PC-3 (cell line): ENCODE data around the gene C11orf91. TPM values are rescaled to one million over a fixed set of nuclear protein-coding genes. Genes with fewer than 3 reads are reported as not detected.

ENCODE experiments used
- ATAC-seq: fragments of 200-7000 bp; cut with Tn5 transposase; 2 replicates; pipeline ENCODE4 v1.9.1; 2020; ENCODE audit warnings: mild to moderate bottlenecking, moderate library complexity
- BruUV-seq: library from RNA; stranded (reverse); fragments of 400-500 nt; replicated peaks from 2 replicates; lab custom pipeline; 2021; lab: Mats Ljungman, UMichigan
- CTCF ChIA-PET: fragments of 300-600 bp; sonication (Branson Sonifier 250); formaldehyde crosslinking; loops from one replicate; lab custom pipeline; 2022; ENCODE audit warnings: antibody characterized with exemption; lab: Charles Lee
- POLR2A ChIA-PET: fragments of 300-600 bp; sonication (Branson Sonifier 250); formaldehyde crosslinking; loops from one replicate; lab custom pipeline; 2022; ENCODE audit warnings: antibody characterized with exemption; ENCODE audit not compliant: unreplicated experiment; lab: Charles Lee
- DNase-seq: peaks from one replicate; pipeline ENCODE4 v3.0.0-alpha.2; 2015
- H2AFZ ChIP-seq: fragments of 300-600 bp; sonication (generic); 2 replicates; pipeline ENCODE4 v1.6.0; 2016; ENCODE audit warnings: antibody characterized with exemption, low read length
- H3F3A ChIP-seq: fragments of 300-600 bp; sonication (generic); one replicate; pipeline ENCODE4 v1.6.0; 2017; ENCODE audit warnings: antibody characterized with exemption, low read length, control low read depth, mild to moderate bottlenecking; ENCODE audit not compliant: unreplicated experiment
- H3K27ac ChIP-seq: fragments of 300-600 bp; sonication (generic); 2 replicates; pipeline ENCODE4 v1.5.1; 2016; ENCODE audit warnings: mild to moderate bottlenecking, low read length
- H3K27me3 ChIP-seq: fragments of 300-600 bp; sonication (generic); 2 replicates; pipeline ENCODE4 v1.6.1; 2016; ENCODE audit warnings: low read length, mixed read lengths
- H3K36me3 ChIP-seq: fragments of 300-600 bp; sonication (generic); 2 replicates; pipeline ENCODE4 v1.6.1; 2016; ENCODE audit warnings: low read depth, mixed run types, low read length, mixed read lengths
- H3K4me1 ChIP-seq: fragments of 300-600 bp; sonication (generic); 2 replicates; pipeline ENCODE4 v1.5.1; 2016; ENCODE audit warnings: low read length; ENCODE audit not compliant: insufficient read depth
- H3K4me2 ChIP-seq: fragments of 300-600 bp; sonication (generic); 2 replicates; pipeline ENCODE4 v1.6.0; 2016; ENCODE audit warnings: low read length
- H3K4me3 ChIP-seq: fragments of 300-600 bp; sonication (generic); 2 replicates; pipeline ENCODE4 v1.5.1; 2016; ENCODE audit warnings: mild to moderate bottlenecking, low read length, mixed read lengths
- H3K79me2 ChIP-seq: fragments of 300-600 bp; sonication (generic); 2 replicates; pipeline ENCODE4 v1.6.1; 2017; ENCODE audit warnings: low read length, mixed read lengths
- H3K9ac ChIP-seq: fragments of 300-600 bp; sonication (generic); 2 replicates; pipeline ENCODE4 v1.6.0; 2016; ENCODE audit warnings: mild to moderate bottlenecking, low read length
- H3K9me2 ChIP-seq: fragments of 300-600 bp; sonication (generic); replicated peaks from 2 replicates; pipeline ENCODE4 v1.6.1; 2016; ENCODE audit warnings: mixed run types, low read length, mixed read lengths
- H3K9me3 ChIP-seq: fragments of 300-600 bp; sonication (generic); 2 replicates; pipeline ENCODE4 v1.6.1; 2016; ENCODE audit warnings: low read length, mixed read lengths
- H4K20me1 ChIP-seq: fragments of 300-600 bp; sonication (generic); 2 replicates; pipeline ENCODE4 v1.6.1; 2016; ENCODE audit warnings: low read length, mixed read lengths
- EZH2 ChIP-seq: fragments of 300-600 bp; sonication (generic); IDR thresholded peaks from one replicate; pipeline ENCODE4 v1.6.1; 2017; ENCODE audit warnings: antibody characterized with exemption, mild to moderate bottlenecking, low read length; ENCODE audit not compliant: unreplicated experiment
- EZH2phosphoT487 ChIP-seq: fragments of 300-600 bp; sonication (generic); IDR thresholded peaks from 2 replicates; pipeline ENCODE4 v1.6.1; 2018; ENCODE audit warnings: mild to moderate bottlenecking, antibody characterized with exemption, low read length, borderline replicate concordance
- intact Hi-C: fragments of 100-400 bp; cut with micrococcal nuclease; formaldehyde crosslinking; loops from 2 replicates; pipeline ENCODE4 v1.9.0; 2023
- total RNA-seq: library from RNA; depleted of rRNA; stranded (reverse); fragments of >200 nt; gene quantifications from 2 replicates; pipeline ENCODE4 v1.2.3, GENCODE V29; 2014
- TF ChIP-seq, protein P1 (sequence below): fragments of 300-600 bp; sonication (generic); conservative IDR thresholded peaks from 2 replicates; pipeline ENCODE4 v1.5.1; 2017; ENCODE audit warnings: antibody characterized with exemption, low read depth, mild to moderate bottlenecking, low read length

The C11orf91 gene
- total RNA-seq, 1 experiment from 2014 or later = not detected

DNA sequence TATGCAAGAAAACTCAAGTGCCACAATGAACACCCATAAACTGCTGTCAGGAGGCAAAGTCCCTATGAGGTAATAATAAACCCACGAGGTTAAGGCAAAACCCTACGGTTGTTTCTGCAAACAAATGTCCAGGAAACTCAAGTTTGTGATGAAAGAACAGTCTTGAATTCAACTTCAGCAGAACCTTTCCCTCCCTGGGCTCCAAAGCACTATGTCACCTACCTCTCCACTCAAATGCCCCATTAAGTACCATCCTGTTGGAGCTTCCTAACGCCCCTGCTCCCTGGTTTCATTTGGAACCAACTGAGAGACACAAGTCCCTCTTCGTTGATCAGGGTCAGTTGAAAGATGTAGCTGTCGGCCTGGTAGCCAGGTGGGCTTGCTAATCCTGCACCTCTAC, 2.6 kb upstream of the C11orf91 start:
- H2AFZ ChIP-seq = no peak overlapping the region
- peaks cover 80% of the 10 kb centered on the region for H3K4me1 ChIP-seq
- intact Hi-C loops = loop anchor here (2.0 kb wide), 1 partner anchor 32 kb away; no protein-coding TSS in a partner anchor
- no peak for TF ChIP-seq EZH2
- TF ChIP-seq, protein P1, sequence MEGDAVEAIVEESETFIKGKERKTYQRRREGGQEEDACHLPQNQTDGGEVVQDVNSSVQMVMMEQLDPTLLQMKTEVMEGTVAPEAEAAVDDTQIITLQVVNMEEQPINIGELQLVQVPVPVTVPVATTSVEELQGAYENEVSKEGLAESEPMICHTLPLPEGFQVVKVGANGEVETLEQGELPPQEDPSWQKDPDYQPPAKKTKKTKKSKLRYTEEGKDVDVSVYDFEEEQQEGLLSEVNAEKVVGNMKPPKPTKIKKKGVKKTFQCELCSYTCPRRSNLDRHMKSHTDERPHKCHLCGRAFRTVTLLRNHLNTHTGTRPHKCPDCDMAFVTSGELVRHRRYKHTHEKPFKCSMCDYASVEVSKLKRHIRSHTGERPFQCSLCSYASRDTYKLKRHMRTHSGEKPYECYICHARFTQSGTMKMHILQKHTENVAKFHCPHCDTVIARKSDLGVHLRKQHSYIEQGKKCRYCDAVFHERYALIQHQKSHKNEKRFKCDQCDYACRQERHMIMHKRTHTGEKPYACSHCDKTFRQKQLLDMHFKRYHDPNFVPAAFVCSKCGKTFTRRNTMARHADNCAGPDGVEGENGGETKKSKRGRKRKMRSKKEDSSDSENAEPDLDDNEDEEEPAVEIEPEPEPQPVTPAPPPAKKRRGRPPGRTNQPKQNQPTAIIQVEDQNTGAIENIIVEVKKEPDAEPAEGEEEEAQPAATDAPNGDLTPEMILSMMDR = no peak
- no peak for TF ChIP-seq EZH2phosphoT487
- POLR2A ChIA-PET = interaction anchor here (3.4 kb wide), 1 partner anchor 12 kb away, joined by 45 read pairs; no protein-coding TSS in a partner anchor
- peak overlapping the region; percentile 99 for H3K27ac ChIP-seq
- H3F3A ChIP-seq = peaks cover 15% of the 10 kb centered on the region
- no peaks in the 10 kb centered on the region for H3K27me3 ChIP-seq
- DNase-seq (no peak), ATAC-seq (no peak)
- TSS peak; percentile 13 for BruUV-seq
- peak overlapping the region; percentile 1 for H3K4me2 ChIP-seq
- peaks cover 26% of the 10 kb centered on the region for H3K36me3 ChIP-seq
- H3K79me2 ChIP-seq = peaks cover 11% of the 10 kb centered on the region; the same call in 1 of the 2 replicates
- peak overlapping the region; percentile 97 for H3K9ac ChIP-seq
- H3K4me3 ChIP-seq = no peak overlapping the region
- H4K20me1 ChIP-seq = no peaks in the 10 kb centered on the region
- CTCF ChIA-PET = no interaction called here
- no peaks in the 10 kb centered on the region for H3K9me2 ChIP-seq
- no peaks in the 10 kb centered on the region for H3K9me3 ChIP-seq

DNA sequence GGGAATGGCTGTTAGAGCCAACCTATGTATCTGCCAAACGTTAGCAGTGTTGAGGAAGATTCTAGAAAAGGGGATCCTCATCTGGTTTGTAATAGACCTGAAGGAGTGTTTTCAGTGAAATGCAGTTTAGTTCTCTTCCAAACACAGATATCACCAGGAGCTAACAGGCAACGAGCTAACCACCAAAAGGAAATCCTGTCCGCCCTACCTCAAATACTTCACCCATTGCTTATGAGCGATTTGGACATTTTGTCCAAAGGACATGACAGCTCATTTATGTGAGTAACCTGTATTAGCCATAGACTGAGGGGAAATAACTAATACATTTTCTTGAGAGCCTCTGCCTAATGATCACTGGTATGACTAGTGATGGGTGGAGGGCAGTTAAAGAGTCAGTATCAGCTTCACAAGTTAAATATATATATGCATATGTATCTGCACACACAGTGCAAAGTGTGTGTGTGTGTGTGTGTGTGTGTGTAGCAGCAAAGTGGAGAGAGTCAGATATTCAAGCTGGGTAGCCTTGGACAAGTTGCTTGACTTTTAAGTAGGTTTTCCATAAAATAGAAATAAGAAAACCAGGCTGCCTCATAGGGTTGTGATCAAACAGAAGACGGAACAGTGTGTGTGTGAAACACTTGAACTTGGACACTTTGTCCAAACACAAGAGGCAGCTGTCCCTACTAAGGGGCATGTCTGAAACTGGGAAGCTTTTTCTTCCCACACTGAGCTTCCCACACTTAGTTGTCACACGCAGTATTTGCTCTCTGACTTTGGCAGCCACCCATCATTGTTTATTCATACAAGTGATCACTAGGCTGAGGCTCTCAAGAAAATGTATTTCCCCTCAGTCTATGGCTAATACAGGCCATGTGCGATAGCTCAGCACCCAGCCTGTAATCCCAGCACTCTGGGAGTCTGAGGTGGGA, 940 bp upstream of the C11orf91 start:
- Histone ChIP-seq H3K4me3 (peak overlapping the region; percentile 61), H3K9me2 (no peaks in the 10 kb centered on the region), H3K4me2 (peak overlapping the region; percentile 85), H3K9ac (peak overlapping the region; percentile 97), H3K36me3 (peaks cover 17% of the 10 kb centered on the region), H3K4me1 (peaks cover 73% of the 10 kb centered on the region), H2AFZ (no peak overlapping the region), H3K9me3 (no peaks in the 10 kb centered on the region), H3K27me3 (no peaks in the 10 kb centered on the region), H3K27ac (peak overlapping the region; percentile 99), H3F3A (peaks cover 15% of the 10 kb centered on the region), H3K79me2 (peaks cover under 1% of the 10 kb centered on the region; the same call in 1 of the 2 replicates), H4K20me1 (no peaks in the 10 kb centered on the region)
- ATAC-seq (peak; percentile 27), DNase-seq (peak; percentile 86)
- POLR2A ChIA-PET = interaction anchor here (0.6 to 3.4 kb wide), 7 partner anchors 8 to 52 kb away, joined by 3 to 45 read pairs (median 5); partner anchors contain the start of gene CD59
- CTCF ChIA-PET = interaction anchor here (0.9 to 2.6 kb wide), 5 partner anchors 9 to 41 kb away, joined by 3 to 17 read pairs (median 7); partner anchors contain the start of gene CD59
- TSS peak; percentile 93 for BruUV-seq
- TF ChIP-seq, protein P1 = no peak
- TF ChIP-seq EZH2 (no peak), EZH2phosphoT487 (no peak)
- intact Hi-C loops = loop anchor here (2.0 kb wide), 1 partner anchor 33 kb away; no protein-coding TSS in a partner anchor
